Measurements from ENCODE around the gene CBY3.
"Not testable (repeated sequence)": the region's sequence is repeated elsewhere in the genome, so short reads cannot be mapped to it uniquely, and the experiment has no call there.

CBY3 gene

GRCh38 chr5:179668391-179668790, 12.4 kb downstream of the CBY3 start (continued):
- TF ChIP-seq, protein P1, sequence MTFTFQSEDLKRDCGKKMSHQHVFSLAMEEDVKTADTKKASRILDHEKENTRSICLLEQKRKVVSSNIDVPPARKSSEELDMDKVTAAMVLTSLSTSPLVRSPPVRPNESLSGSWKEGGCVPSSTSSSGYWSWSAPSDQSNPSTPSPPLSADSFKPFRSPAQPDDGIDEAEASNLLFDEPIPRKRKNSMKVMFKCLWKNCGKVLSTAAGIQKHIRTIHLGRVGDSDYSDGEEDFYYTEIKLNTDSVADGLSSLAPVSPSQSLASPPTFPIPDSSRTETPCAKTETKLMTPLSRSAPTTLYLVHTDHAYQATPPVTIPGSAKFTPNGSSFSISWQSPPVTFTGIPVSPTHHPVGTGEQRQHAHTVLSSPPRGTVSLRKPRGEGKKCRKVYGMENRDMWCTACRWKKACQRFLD (tag by site-specific recombination; IDR thresholded peaks at IDR 0.05), result no peak
- TF ChIP-seq, protein P2, sequence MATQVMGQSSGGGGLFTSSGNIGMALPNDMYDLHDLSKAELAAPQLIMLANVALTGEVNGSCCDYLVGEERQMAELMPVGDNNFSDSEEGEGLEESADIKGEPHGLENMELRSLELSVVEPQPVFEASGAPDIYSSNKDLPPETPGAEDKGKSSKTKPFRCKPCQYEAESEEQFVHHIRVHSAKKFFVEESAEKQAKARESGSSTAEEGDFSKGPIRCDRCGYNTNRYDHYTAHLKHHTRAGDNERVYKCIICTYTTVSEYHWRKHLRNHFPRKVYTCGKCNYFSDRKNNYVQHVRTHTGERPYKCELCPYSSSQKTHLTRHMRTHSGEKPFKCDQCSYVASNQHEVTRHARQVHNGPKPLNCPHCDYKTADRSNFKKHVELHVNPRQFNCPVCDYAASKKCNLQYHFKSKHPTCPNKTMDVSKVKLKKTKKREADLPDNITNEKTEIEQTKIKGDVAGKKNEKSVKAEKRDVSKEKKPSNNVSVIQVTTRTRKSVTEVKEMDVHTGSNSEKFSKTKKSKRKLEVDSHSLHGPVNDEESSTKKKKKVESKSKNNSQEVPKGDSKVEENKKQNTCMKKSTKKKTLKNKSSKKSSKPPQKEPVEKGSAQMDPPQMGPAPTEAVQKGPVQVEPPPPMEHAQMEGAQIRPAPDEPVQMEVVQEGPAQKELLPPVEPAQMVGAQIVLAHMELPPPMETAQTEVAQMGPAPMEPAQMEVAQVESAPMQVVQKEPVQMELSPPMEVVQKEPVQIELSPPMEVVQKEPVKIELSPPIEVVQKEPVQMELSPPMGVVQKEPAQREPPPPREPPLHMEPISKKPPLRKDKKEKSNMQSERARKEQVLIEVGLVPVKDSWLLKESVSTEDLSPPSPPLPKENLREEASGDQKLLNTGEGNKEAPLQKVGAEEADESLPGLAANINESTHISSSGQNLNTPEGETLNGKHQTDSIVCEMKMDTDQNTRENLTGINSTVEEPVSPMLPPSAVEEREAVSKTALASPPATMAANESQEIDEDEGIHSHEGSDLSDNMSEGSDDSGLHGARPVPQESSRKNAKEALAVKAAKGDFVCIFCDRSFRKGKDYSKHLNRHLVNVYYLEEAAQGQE (tag by site-specific recombination; IDR thresholded peaks at IDR 0.05), result no peak
- no peak for TF ChIP-seq HOXC10 (CRISPR knock-in tag; IDR thresholded peaks at IDR 0.05)
- no peak for TF ChIP-seq KLF8 (tag by site-specific recombination; IDR thresholded peaks at IDR 0.05)
- TF ChIP-seq, protein P3, sequence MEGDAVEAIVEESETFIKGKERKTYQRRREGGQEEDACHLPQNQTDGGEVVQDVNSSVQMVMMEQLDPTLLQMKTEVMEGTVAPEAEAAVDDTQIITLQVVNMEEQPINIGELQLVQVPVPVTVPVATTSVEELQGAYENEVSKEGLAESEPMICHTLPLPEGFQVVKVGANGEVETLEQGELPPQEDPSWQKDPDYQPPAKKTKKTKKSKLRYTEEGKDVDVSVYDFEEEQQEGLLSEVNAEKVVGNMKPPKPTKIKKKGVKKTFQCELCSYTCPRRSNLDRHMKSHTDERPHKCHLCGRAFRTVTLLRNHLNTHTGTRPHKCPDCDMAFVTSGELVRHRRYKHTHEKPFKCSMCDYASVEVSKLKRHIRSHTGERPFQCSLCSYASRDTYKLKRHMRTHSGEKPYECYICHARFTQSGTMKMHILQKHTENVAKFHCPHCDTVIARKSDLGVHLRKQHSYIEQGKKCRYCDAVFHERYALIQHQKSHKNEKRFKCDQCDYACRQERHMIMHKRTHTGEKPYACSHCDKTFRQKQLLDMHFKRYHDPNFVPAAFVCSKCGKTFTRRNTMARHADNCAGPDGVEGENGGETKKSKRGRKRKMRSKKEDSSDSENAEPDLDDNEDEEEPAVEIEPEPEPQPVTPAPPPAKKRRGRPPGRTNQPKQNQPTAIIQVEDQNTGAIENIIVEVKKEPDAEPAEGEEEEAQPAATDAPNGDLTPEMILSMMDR (tag by site-specific recombination; IDR thresholded peaks at IDR 0.05), result peak; percentile 91
- no peak for TF ChIP-seq ZNF768 (tag by site-specific recombination; IDR thresholded peaks at IDR 0.05)
- TF ChIP-seq, protein P4, sequence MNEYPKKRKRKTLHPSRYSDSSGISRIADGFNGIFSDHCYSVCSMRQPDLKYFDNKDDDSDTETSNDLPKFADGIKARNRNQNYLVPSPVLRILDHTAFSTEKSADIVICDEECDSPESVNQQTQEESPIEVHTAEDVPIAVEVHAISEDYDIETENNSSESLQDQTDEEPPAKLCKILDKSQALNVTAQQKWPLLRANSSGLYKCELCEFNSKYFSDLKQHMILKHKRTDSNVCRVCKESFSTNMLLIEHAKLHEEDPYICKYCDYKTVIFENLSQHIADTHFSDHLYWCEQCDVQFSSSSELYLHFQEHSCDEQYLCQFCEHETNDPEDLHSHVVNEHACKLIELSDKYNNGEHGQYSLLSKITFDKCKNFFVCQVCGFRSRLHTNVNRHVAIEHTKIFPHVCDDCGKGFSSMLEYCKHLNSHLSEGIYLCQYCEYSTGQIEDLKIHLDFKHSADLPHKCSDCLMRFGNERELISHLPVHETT (tag by site-specific recombination; IDR thresholded peaks at IDR 0.05), result no peak
- TF ChIP-seq, protein P5, sequence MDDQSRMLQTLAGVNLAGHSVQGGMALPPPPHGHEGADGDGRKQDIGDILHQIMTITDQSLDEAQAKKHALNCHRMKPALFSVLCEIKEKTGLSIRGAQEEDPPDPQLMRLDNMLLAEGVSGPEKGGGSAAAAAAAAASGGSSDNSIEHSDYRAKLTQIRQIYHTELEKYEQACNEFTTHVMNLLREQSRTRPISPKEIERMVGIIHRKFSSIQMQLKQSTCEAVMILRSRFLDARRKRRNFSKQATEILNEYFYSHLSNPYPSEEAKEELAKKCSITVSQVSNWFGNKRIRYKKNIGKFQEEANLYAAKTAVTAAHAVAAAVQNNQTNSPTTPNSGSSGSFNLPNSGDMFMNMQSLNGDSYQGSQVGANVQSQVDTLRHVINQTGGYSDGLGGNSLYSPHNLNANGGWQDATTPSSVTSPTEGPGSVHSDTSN (CRISPR knock-in tag; IDR thresholded peaks at IDR 0.05), result no peak
- TF ChIP-seq ZNF214 (tag by site-specific recombination; IDR thresholded peaks at IDR 0.05; ENCODE audit: borderline replicate concordance), result no peak
- TF ChIP-seq ZFP41 (tag by site-specific recombination; IDR thresholded peaks at IDR 0.05; ENCODE audit: borderline replicate concordance), result no peak
- TF ChIP-seq PRDM1 (tag by site-specific recombination; IDR thresholded peaks at IDR 0.05), result no peak
- no peak for TF ChIP-seq ZNF544 (tag by site-specific recombination; IDR thresholded peaks at IDR 0.05)
- no peak for TF ChIP-seq ZNF423 (tag by site-specific recombination; IDR thresholded peaks at IDR 0.05)
- TF ChIP-seq ZFP37 (tag by site-specific recombination; IDR thresholded peaks at IDR 0.05), result no peak
- TF ChIP-seq SETDB1 (IDR thresholded peaks at IDR 0.05; ENCODE audit: insufficient read length, low read length), result no peak
- TF ChIP-seq ZNF473 (tag by site-specific recombination; IDR thresholded peaks at IDR 0.05), result no peak
- TF ChIP-seq REPIN1 (tag by site-specific recombination; IDR thresholded peaks at IDR 0.05; ENCODE audit: low read depth), result 0 out of 2 replicates have a peak, but pooled peaks have one; percentile 44
- peak; percentile 79 for TF ChIP-seq ZNF654 (tag by site-specific recombination; IDR thresholded peaks at IDR 0.05; ENCODE audit: low read depth)
- TF ChIP-seq ZNF155 (tag by site-specific recombination; IDR thresholded peaks at IDR 0.05), result no peak

GRCh38 chr5:179661647-179662046, 19.2 kb downstream of the CBY3 start:
- CTCF ChIA-PET, result interaction anchor here (1.2 kb wide), 1 partner anchor 23 kb away, joined by 4 read pairs; no protein-coding TSS in a partner anchor
- POLR2A ChIA-PET, result interaction anchor here (0.7 kb wide), 3 partner anchors 9 to 116 kb away, joined by 3 read pairs; no protein-coding TSS in a partner anchor
- H3K9me3 ChIP-seq (ENCODE audit: control insufficient read depth, insufficient read depth, low read depth, low read length); H3K4me1 ChIP-seq (ENCODE audit: control insufficient read depth, insufficient read depth, low read length); H3K4me3 ChIP-seq (ENCODE audit: low read depth, low read length); H3K27ac ChIP-seq (ENCODE audit: extremely low read depth, low read depth, low read length): not testable (repeated sequence)
- H3K36me3 ChIP-seq (ENCODE audit: control insufficient read depth in 2 of 2, insufficient read depth in 1 of 2, low read length in 2 of 2), result peaks cover 3 to 11% of the 10 kb centered on the region in 2 experiments; a peak in 2 of 3 replicates
